ELR (cell line): ENCODE results near the gene PLA2G2E.
A peak's percentile ranks its signal among the peaks of the same experiment; 100 is the strongest.
"Not testable (repeated sequence)": the region's sequence is repeated elsewhere in the genome, so short reads cannot be mapped to it uniquely, and the experiment has no call there.

ENCODE experiments used
- DNase-seq: peaks from one replicate; pipeline ENCODE4 v3.0.0-alpha.2; 2015; ENCODE audit warnings: low read depth

Gene PLA2G2E

DNA sequence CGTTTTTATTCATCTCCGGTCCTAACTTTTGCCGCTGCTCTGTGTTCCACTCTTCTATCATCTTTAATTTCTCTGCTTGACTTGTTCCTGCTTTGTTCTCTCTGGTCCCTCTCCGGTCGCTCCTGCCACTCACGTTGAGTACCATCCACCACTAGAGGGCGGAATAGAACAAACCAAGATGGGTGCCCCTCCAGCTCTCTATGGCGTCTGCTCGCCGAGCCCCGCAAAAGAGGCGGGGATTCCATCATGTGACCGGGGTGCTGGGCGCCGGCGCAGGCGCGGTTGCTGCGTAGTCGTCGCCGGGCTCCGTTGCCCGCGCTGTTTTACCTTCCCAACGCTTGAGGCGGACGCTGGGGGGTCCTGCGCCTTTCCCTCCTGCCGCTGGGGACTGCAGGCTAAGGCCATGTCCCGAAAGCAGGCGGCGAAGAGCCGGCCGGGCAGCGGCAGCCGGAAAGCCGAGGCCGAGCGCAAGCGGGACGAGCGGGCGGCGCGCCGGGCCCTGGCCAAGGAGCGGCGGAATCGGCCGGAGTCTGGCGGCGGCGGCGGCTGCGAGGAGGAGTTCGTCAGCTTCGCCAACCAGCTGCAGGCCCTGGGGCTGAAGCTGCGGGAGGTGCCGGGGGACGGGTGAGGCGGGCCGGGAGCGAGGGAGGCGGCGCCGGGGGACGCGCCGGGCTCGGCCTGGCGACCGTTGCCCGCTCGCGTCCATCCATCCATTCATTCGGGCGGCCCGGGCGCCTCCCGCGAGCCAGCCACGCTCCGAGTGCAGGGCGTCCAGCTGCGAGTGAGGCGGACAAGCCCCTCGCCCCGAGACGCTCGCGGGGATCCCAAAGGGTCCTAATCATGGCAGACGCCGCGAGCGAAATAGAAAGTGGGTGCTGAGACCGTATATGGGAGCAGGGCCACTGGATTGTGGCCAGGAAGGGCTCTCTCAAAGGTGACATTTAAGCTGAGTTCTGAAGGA, 41.0 kb downstream of the PLA2G2E start, which contains the start of gene OTUD3:
Gene OTUD3, plus strand, starts transcription at position 285 of the 961 bp plus-strand sequence. Its CDS starts 119 bp downstream, at position 404.
- DNase-seq, result peak; percentile 97

DNA sequence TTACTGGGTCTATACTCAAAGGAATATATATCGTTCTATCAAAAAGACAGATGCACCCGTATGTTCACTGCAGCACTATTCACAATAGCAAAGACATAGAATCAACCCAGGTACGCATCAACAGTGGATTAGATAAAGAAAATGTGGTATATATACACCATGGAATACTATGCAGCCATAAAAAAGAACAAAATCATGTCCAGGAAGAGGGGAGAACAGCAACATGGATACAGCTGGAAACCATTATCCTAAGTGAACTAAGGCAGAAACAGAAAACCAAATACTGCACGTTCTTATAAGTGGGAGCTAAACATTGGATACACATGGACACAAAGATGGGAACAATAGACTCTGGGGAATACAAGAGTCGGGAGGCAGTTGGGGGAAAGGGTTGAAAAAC, 42.6 kb downstream of the PLA2G2E start:
- not testable (repeated sequence) for DNase-seq

DNA sequence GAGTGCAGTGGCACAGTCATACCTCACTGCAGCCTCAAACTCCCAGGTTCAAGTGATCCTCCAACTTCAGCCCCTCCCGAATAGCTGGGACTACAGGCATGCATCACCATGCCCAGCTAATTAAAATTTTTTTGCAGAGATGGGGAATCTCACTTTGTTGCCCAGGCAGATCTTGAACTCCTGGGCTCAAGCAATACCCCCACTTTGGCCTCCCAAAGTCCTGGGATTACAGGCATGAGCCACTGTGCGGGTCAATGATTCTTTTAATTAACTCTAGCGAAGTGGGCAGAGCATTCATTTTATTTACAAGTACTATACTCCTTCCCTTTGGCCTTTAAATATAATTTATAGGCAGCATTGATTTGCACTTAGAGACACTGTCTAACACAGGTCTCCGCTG, 43.8 kb downstream of the PLA2G2E start:
- no peak for DNase-seq

DNA sequence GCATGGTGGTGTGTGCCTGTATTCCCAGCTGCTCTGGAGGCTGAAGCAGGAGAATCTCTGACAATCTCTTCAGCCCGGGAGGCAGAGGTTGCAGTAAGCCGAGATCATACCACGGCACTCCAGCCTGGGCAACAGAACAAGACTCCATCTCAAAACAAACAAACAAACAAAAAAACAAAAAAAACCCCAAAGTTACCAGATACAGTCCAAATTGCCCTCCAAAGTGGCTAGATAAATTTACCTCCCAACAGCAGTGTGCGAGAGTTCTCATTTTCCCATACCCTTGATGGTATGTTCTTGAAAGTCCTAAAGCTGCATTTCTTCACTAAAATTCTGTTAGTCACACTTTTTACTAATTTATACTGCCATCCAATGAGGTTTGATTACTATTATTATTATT, 44.2 kb downstream of the PLA2G2E start:
- DNase-seq, result no peak

- DNase-seq, result no peak
Observed at GRCh38 chr1:19878637-19878985, 44.8 kb downstream of the PLA2G2E start.

DNA sequence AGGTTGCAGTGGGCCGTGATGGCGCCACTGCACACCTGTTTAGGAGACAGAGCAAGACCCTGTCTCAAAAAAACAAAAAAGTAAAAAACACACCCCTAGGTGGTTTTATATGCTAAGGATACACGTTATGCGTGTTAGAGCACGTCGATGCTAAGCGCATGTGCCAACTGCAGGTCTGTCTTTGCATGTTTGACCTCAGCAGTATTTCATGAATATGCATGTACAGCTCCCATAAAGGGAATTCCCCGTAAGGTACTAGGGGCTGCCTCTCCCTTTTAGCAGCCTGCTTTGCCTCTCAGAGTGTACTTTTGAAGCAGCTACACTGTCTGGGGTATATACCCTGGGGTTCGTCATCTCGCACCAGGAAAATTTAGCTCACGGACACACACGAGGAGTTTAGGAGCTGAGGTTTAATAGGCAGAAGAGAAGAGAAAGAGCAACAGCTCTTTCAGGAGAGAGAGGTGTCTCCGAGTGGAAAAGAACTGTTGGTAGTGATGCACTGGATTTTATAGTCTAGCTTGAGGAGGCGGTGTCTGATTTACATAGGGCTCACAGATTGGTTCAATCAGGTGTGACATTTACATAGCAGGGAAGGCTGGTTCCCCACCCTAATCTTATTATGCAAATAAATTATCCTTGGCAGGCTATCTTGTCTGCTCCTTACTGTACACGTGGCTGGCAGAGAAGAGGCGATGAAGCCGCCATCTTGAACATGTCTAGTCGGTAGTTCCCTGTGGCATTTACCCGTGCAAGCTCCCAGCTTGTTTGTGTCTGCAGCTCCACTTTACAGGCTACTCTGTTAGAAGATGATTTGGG, 45.4 kb downstream of the PLA2G2E start:
- no peak for DNase-seq

DNA sequence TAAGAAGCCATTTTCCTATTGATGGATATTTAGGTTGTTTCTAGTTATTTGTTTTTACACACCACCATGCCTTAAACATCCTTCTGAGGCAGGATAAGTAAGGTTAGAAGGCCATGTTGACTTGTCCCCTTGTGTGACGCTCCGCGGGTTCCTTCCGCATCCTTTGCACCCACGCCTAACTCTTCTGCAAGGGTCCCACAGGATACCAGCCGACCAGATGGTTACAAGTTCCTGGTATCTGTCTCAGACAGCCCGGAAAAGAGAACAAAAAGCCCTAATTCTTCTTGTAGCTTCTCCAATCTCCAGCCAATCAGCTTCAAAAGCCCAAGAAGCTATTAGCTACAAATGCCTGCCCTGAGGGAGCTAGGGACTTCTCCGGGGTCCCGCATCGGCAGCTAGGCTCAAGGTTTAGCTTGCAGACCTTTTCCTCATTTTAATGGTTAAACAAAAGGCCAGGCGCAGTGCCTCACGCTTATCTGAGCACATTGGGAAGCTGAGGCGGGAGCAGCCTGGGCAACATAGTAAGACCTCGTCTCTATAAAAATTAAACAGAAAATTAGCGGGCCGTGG, 46.2 kb downstream of the PLA2G2E start:
- no peak for DNase-seq

DNA sequence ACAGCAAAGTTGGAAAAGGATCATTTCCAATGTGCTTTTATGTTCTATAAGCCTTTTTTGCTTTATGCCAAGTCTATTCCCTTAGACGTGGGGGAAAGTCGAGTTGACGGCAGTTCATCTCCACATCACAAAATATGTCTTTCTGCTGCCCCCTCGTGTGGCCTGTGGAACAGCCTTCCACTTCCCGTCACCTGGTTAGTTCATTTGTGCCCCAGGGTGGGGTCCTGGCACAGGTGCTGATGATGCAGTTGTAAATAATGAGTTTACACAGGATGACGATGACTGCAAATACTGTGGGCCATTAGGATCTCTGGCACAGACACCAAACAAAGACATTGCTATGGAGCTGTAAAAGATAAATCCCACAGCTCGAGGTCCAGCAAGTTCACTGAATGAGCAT, 51.2 kb downstream of the PLA2G2E start:
- DNase-seq, result no peak
